ENCODE data around the gene CHRNA4. TPM values are rescaled to one million over a fixed set of nuclear protein-coding genes. Genes with fewer than 3 reads are reported as not detected.

The CHRNA4 gene
- total RNA-seq, 1 donor from 2014 or later = 145 TPM

DNA sequence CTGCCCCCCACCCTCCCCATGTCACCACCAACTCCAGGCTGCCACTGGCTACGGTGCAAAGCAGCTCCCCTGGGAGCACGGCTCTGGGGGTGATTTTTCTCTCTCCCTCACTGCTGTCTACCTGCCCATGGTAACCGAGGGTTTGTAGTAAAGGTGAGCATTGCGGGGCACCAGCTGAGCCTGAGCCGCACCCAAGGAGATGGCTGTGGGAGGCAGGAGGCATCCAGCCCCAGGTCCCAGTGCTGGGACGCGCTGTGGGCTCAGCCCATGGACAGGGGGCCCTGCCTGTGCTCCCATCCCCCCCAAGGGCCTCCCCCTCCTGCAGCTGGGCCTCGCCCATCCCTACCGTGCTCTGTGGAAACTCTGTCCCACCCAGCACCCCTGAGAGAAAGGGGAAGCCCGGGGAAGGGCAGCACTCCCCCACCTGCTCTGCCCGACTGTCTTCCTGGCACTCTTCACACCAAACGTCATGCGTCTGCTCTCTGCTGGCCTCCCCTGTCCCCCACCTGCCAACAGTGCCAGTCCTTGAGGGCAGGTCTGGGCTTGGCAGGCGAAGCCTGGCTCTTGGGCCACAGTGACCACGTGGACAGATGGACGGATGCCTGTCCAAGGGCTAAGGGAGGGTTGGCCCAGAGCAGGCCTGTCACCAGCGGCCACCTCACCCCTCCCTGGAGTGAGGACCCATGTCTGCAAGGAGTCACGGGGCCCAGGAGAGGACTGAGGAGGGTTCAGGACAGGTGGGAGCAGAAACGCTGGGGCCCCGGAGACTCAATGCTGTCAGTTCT lies 3.8 kb upstream of the CHRNA4 start:
- peak; percentile 69 for ATAC-seq
- peak; percentile 97 for DNase-seq (ENCODE audit: low spot score)

DNA sequence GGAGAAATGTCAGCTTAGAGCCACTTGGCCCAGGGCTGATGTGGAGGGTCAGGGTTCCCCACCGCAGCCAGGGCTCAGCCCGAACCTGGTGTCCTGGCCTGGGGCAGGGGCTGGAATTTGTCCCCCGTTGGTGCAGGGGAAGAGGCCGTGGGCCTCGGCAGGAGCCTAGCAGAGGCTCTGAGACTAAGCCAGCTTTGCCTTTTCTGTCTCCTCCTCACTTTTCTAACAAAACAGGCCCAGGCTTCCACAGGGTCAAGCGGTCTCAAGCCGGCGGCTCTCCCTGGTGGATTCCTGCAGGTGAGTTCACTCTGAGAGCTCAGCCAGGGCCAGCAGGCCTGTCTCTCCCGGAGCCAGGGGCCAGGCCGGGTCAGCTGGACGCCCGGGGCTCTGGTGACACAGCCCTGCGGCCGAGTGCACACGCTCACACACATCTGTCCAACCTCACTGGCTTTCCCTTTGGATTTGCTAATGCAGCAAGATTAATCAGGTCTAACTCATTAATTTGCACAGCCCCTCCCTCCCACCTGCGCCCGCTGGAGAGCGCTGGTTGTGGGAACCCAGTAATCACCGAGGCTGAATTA lies 2.9 kb upstream of the CHRNA4 start:
- DNase-seq (ENCODE audit: low spot score) (peak; percentile 79), ATAC-seq (peak; percentile 57)

DNA sequence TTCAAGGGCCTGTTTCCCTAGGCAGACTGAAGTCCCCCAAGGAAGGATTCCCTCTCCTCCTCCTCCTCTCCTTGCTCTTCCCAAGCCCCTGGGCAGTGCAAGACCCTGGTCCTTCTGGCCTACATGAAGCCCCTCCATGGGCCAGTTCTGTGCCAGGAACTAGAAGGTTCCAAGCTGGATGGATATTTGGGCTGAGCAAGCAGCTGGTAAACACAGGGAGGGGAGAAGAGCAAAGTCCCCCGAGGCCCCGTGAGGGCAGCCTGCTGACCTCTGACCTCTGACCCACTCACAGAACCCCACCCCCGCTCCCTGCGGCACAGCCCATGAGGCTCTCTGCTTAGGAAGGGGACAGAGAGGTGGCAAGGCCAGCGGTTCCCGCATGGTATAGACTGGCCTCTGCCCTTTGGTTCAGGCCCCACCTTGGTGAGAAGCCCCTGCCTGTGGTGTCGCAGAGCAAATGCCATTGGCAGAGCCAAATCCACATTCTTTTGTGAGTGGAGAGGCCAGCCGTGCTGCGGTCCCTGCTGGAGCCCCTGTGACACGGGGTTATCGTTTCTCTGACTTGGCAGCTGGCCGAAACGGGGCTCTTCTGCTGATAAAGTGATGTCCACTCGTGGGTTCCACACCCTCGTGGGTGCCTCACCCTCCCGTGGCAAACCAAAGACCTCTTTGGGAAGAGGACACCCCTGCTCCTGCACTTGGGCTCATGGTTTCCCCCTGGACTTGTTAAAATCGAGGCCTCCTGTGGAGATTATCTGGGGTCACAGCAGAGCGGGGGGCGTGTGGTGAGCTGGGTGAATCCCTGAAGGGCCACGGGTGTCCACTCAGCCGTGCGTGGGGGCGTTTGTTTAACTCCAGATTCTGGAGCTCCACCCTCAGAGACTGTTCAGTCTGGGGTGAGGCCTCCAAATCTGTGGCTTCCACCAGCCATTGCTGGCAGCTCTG lies 2.1 kb upstream of the CHRNA4 start:
- DNase-seq (ENCODE audit: low spot score) = peak; percentile 93
- ATAC-seq = peak; percentile 65

DNA sequence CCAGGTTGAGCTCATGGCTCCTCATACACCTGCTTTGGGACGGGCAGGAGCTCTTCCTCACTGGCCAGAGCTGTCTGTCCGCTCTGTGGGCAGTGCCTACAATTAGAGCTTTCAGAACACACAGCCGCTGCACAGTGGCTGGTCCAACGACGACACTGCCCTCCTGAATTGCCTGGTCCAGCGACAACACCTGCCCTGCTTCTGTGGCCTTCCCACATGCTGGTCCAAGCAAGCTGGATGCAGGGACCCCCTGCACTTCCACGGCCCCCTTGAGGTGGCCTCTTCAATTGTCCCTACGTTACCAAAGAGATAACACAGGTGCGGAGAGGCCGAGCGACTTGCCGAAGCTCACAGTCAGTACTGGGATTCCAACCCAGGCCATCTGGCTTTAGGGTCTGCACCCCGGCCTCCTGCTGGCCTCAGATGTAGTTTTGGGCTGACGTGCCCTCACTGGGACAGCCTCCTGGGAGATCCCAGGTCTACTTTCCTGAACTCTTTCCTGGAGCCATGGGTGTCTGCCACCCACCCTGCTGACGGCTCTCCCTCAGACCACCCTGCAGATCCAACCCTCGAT lies 1.4 kb upstream of the CHRNA4 start:
- no peak for DNase-seq (ENCODE audit: low spot score)

GRCh38 chr20:63361519-63362435 lies 628 bp upstream of the CHRNA4 start:
- ATAC-seq (no peak), DNase-seq (ENCODE audit: low spot score) (no peak)

More for the DNA sequence above, 1.4 kb upstream of the CHRNA4 start:
- ATAC-seq = no peak

GRCh38 chr20:63359937-63360849 lies 956 bp downstream of the CHRNA4 start:
- DNase-seq (ENCODE audit: low spot score) = no peak
- no peak for ATAC-seq

DNA sequence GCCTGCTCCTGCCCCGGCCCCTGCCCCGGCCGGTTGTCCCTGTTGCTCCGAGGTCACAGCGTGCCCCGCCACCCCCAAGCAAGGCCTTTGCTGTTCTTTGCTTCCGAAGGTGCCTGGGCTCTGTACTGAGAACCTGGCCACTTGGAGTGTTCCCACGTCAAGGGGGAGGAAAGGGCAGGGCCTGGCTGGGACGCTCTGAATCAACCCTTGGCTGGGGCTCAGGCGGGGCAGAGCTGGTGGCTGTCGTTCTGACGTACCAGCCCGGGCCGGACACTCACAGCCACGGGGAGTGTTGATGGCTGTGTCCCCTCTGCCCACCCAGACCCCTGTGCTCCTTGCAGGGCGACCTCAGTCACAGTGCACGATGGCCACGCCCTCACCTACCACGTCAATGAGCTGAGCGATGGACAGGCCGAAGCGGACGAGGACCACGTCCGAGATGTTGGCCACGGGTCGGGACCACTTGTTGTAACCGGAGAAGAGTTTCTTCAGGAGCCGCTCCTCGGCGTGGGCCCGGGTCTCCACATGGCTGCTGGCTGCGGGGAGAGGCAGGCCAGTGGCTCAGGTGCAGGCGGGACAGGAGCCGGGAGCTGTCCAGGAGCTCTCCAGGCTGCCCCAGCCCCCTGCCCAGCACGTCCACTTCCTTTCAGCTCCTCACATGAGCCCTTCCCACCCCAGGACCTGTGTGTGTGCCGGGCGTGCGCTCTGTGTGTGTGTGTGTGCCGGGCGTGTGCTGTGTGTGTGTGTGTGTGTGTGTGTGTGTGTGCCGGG lies 1.8 kb downstream of the CHRNA4 start:
- ATAC-seq = peak; percentile 4

DNA sequence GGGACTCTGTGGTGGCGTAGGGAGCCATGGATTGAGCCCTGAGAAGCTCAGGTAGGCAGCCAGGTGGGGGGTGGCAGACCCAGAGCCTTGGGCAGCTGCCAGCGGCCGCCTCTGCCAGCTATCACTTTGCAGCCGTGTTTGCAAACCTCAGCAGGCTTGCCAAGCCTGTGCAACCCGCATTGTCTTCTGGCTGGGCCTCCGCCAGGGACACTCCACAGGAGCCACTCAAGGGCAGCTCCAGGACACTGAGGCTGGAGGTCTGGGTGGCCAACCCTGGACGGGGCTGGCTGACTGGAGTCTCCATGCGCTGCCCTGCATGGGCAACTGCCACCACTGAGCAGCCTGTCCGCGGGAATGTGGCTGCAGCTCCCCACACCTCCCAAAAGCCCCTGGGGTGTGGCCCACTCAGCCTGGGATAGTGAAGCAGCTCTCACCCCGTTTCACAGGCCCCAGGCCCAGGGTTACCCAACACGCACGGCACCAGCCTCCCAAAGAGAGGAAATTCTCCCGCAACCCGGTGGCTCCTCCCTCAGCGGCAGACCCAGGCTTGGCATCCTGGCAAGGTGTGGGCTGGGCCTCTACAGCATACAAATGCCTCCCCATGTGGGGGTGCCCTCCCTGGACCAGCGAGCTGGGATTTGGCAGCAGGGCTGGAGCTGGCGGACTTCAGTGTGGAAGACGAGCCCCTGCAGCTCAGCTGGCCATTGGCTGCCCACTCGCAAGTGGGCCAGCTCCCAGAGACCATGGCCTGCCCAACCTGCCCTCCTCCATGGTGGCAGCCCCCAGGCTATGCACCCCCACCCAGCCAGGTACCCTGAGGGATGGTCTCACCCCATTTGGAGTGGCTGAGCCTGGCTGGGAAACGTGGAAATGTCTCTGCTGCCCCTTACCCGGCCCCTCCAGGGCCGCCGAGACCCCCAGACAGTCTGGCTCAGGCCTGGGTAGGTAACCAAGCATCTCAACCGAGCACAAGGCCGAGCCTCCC lies 2.9 kb downstream of the CHRNA4 start:
- ATAC-seq (peak; percentile 78), DNase-seq (ENCODE audit: low spot score) (peak; percentile 95)

More for the DNA sequence above, 1.8 kb downstream of the CHRNA4 start:
- DNase-seq (ENCODE audit: low spot score) = no peak

DNA sequence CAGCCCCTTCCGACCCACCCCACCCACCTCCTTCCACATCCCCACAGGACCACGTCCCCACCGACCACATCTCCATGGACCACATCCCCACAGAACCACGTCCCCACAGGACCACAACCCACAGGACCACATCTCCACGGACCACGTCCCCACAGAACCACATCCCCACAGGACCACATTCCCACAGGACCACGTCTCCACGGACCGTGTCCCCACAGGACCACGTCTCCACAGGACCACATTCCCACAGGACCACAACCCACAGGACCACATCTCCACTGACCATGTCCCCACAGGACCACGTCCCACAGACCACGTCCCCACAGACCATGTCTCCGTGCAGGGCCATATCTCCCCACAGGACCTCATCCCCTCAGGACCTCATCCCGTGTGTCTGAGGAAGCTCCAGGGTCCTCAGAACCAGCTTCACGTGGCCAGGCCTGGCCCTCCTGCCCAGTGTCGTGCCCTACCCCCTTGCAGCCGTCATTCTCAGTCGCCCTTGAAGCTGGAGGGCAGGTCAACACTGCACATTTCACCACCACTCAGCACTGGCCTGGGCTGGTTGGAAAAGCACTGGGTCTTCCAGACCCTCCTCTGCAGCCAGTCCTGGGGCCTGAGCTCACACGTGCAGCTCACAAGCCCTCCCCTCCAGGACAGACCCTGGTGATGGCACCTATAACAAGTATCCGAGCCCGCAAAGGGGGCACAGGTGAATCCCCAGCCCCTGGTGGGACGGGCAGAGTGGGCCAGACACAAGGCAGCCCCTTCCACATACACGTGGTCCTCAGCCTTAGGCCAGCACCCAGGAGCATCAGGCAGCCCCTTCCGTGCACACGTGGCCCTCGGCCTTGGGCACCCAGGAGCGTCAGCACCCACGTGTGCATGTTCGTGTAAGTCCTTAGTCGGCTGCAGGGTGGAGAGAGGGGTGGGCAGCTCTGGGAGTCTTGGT lies 3.9 kb downstream of the CHRNA4 start:
- DNase-seq (ENCODE audit: low spot score) = no peak
- no peak for ATAC-seq

- DNase-seq (ENCODE audit: low spot score) (no peak), ATAC-seq (no peak)
Measured at GRCh38 chr20:63356511-63356910, 4.6 kb downstream of the CHRNA4 start.

DNA sequence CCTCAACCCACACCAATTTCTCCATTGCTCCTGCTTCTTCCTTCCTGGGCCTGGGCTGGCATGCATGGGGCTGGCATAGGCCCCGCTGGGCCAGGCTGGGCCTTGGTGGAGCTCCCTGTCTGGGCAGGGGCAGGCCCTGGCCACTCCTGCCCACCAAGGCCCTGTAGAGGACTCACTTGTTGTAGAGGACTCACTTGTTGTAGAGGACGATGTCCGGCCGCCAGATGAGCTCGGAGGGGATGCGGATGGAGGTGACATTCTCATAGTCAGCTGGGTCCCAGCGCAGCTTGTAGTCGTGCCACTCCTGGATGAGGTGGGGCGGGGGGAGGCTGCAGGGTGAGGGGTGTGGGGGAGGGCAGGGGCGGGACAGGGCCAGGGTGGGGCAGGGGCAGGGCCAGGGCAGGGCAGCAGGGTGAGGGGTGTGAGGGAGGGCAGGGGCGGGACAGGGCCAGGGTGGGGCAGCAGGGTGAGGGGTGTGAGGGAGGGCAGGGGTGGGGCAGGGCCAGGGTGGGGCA lies 5.3 kb downstream of the CHRNA4 start:
- ATAC-seq = no peak
- no peak for DNase-seq (ENCODE audit: low spot score)

GRCh38 chr20:63354636-63355350 lies 6.4 kb downstream of the CHRNA4 start:
- DNase-seq (ENCODE audit: low spot score) = no peak

GRCh38 chr20:63352811-63353221 lies 8.3 kb downstream of the CHRNA4 start:
- peak; percentile 0 for ATAC-seq
- DNase-seq (ENCODE audit: low spot score) = no peak

More at GRCh38 chr20:63354636-63355350, 6.4 kb downstream of the CHRNA4 start:
- ATAC-seq = no peak

DNA sequence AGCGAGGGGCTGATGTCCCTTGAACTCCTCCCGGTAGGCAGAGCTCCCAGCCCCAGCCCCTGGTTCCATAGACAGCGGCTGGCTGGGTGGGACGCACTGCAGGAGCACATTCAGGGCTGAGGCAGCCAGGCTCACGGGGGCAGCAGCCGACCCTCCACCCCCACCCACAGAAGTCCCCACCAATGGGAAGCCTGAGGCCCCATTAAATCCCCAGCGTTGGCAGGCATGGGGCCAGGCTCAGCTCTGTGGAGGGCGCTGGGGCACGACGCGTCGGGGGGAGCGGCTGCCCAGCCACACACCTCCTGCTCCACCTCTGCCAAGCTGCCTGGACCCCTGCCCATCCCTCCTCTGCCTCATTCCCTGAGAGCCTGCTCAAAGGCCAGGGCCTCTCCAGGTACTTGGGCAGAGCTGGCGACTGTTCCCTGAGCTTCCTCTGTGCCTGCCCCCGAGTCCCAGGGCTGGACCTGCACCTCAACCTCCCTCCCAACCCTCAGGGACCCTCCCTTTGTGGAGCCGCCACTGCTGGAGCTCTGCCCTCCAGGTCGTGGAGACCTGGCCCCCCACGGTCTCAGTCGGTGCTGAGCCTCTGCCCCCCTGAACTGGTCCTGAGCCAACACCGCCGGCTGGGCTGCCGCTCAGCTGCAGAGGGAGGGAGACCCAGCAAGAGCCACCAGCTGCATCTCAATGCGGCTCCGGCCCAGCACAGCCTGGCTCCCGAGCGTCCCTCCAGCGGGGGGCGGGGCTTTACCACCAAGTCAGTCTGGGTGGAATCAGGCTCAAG lies 9.1 kb downstream of the CHRNA4 start:
- ATAC-seq = peak; percentile 58
- DNase-seq (ENCODE audit: low spot score) = peak; percentile 70

Measured in left lobe of liver (tissue), 2 donors.